ENCODE measurements around the gene DLG5.

Gene DLG5

DNA sequence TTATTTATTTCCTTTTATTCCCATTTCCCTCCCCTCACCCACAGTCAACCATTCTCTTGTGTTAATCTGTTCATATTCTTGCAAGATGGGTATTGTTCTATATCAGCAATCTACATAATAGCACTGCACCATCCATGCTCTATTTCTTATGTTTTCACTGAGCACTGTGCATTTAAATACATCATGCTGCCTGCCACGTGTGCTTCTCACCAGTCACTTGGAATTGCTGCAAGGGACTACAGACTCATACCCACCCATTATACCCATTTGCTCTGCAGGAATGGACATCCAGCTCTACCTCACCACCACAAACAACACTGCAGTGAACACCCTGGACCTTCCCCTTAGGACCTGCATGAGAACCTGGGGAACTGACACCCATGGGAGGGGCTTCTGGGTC lies 20.8 kb downstream of the DLG5 start:
- Histone ChIP-seq H3K36me3 (ENCODE audit: control insufficient read depth in 2 of 2, insufficient read depth in 2 of 2, low read length in 2 of 2) (no peaks in the 10 kb centered on the region), H3K27ac (ENCODE audit: low read depth in 2 of 2, low read length in 2 of 2) (no peak overlapping the region), H3K9me3 (ENCODE audit: control insufficient read depth in 2 of 2, low read length in 2 of 2) (no peaks in the 10 kb centered on the region), H3K9ac (ENCODE audit: low read depth in 1 of 2, low read length in 2 of 2) (no peak overlapping the region), H3K27me3 (ENCODE audit: control insufficient read depth in 2 of 2, insufficient read depth in 2 of 2, low read length in 2 of 2) (no peaks in the 10 kb centered on the region), H3K4me3 (ENCODE audit: low read length in 2 of 2) (no peak overlapping the region), H3K4me1 (ENCODE audit: control insufficient read depth in 2 of 2, insufficient read depth in 2 of 2, low read length in 2 of 2) (peaks cover 17 to 30% of the 10 kb centered on the region in 2 donors)

DNA sequence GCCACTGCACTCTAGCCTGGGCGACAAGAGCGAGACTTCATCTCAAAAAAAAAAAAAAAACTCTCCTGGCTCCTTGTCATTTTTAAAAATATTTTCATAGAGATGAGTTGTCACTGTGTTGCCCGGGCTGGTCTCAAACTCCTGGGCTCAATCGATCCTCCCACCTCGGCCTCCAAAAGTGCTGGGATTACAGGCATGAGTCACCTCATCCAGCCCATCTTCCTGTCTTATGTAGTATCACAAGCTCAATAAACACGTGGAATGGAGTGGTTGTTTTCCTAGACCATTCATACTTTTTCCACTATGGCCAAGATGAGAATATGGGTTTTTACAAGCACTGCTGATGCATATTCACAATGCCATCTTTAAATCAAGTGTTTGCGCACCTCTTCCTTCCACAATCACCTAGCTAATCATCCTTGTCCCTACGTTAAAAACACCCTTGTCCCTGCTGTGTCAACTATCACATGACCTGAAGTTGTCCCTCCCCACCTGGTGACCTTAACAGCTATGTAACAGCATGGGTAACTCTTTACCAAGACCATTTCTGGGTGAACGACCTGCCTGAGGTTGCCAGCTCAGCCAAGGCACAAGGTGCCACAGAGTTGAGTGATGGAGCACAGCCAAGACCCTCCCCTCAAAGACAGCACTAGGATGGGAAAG lies 21.3 kb downstream of the DLG5 start:
- no peaks in the 10 kb centered on the region for H3K9me3 ChIP-seq (ENCODE audit: control insufficient read depth in 2 of 2, low read length in 2 of 2)
- no peaks in the 10 kb centered on the region for H3K27me3 ChIP-seq (ENCODE audit: control insufficient read depth in 2 of 2, insufficient read depth in 2 of 2, low read length in 2 of 2)
- H3K27ac ChIP-seq (ENCODE audit: low read depth in 2 of 2, low read length in 2 of 2): no peak overlapping the region
- no peak overlapping the region for H3K9ac ChIP-seq (ENCODE audit: low read depth in 1 of 2, low read length in 2 of 2)
- no peak overlapping the region for H3K4me3 ChIP-seq (ENCODE audit: low read length in 2 of 2)
- peaks cover 17 to 29% of the 10 kb centered on the region in 2 donors for H3K4me1 ChIP-seq (ENCODE audit: control insufficient read depth in 2 of 2, insufficient read depth in 2 of 2, low read length in 2 of 2)
- no peaks in the 10 kb centered on the region for H3K36me3 ChIP-seq (ENCODE audit: control insufficient read depth in 2 of 2, insufficient read depth in 2 of 2, low read length in 2 of 2)

DNA sequence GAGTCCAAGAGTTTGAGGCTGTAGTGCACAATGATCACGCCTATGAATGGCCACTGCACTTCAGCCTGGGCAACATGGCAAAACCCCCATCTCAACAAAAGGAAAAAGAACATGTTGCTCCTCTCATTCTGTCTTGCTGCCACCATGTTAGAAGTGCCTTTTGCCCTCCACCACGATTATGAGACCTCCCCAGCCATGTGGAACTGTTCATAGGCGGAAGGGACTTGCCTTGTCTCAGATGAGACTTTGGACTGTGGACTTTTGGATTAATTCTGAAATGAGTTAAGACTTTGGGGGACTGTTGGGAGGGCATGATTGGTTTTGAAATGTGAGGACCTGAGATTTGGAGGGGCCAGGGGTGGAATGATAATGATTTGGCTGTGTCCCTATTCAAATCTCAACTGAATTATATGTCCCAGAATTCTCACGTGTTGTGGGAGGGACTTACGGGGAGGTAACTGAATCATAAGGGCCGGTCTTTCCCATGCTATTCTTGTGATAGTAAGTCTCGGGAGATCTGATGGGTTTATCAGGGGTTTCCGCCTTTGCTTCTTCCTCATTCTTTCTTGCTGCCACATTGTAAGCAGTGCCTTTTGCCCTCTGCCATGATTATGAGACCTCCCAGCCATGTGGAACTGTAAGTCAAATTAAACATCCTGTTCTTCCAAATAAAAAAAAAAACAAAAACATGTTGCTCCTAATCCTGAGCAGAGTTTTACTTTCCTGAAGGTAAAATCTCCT lies 22.3 kb downstream of the DLG5 start:
- peaks cover 14 to 27% of the 10 kb centered on the region in 2 donors for H3K4me1 ChIP-seq (ENCODE audit: control insufficient read depth in 2 of 2, insufficient read depth in 2 of 2, low read length in 2 of 2)
- no peak overlapping the region for H3K9ac ChIP-seq (ENCODE audit: low read depth in 1 of 2, low read length in 2 of 2)
- no peaks in the 10 kb centered on the region for H3K27me3 ChIP-seq (ENCODE audit: control insufficient read depth in 2 of 2, insufficient read depth in 2 of 2, low read length in 2 of 2)
- H3K36me3 ChIP-seq (ENCODE audit: control insufficient read depth in 2 of 2, insufficient read depth in 2 of 2, low read length in 2 of 2): no peaks in the 10 kb centered on the region
- H3K27ac ChIP-seq (ENCODE audit: low read depth in 2 of 2, low read length in 2 of 2): no peak overlapping the region
- H3K4me3 ChIP-seq (ENCODE audit: low read length in 2 of 2): no peak overlapping the region
- no peaks in the 10 kb centered on the region for H3K9me3 ChIP-seq (ENCODE audit: control insufficient read depth in 2 of 2, low read length in 2 of 2)

DNA sequence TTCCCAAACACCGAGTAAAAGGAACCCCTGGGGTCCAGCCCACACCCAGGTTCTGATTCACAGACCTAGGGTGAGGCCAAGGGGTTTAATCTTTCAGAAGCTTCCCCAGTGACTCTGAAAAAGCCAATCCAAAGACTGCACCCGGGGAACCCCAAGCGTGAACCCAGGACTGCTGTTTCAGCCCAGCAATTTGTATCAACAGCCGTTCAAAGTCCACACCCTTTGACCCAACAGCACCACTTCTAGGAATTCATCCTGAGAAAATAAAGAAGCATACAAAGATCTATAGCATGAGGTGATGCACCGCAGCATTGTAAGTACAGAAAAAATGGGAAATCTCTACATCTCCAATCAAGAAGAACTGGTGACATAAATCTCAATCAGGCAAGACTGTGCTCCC lies 24.4 kb downstream of the DLG5 start:
- H3K4me1 ChIP-seq (ENCODE audit: control insufficient read depth in 2 of 2, insufficient read depth in 2 of 2, low read length in 2 of 2): peaks cover 27 to 33% of the 10 kb centered on the region in 2 donors
- H3K27ac ChIP-seq (ENCODE audit: low read depth in 2 of 2, low read length in 2 of 2): peak overlapping the region; percentile 13 to 49
- H3K9ac ChIP-seq (ENCODE audit: low read depth in 1 of 2, low read length in 2 of 2): no peak overlapping the region
- H3K27me3 ChIP-seq (ENCODE audit: control insufficient read depth in 2 of 2, insufficient read depth in 2 of 2, low read length in 2 of 2): no peaks in the 10 kb centered on the region
- no peaks in the 10 kb centered on the region for H3K36me3 ChIP-seq (ENCODE audit: control insufficient read depth in 2 of 2, insufficient read depth in 2 of 2, low read length in 2 of 2)
- no peak overlapping the region for H3K4me3 ChIP-seq (ENCODE audit: low read length in 2 of 2)
- no peaks in the 10 kb centered on the region for H3K9me3 ChIP-seq (ENCODE audit: control insufficient read depth in 2 of 2, low read length in 2 of 2)

DNA sequence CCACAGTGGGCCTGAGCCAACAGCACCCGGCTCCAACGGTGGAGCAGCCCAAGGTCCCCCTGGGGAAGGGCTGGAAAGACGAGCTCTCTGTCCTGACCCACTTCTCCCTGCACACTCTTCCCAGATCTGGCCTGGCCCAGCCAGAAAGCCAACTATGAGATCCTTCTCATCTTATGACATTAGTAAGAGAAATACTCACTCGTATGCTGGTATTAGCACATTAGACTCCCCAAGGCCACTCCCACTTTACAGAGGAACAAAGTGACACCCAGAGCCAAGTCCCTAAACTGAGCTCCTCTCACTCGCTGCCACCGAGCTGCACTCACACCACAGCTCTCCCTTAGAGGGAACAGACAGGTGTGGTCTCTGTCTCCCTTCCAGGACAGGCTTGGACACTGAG lies 24.8 kb downstream of the DLG5 start:
- Histone ChIP-seq H3K9ac (ENCODE audit: low read depth in 1 of 2, low read length in 2 of 2) (no peak overlapping the region), H3K27ac (ENCODE audit: low read depth in 2 of 2, low read length in 2 of 2) (peak overlapping the region; percentile 13 to 49), H3K4me1 (ENCODE audit: control insufficient read depth in 2 of 2, insufficient read depth in 2 of 2, low read length in 2 of 2) (peaks cover 27 to 30% of the 10 kb centered on the region in 2 donors), H3K36me3 (ENCODE audit: control insufficient read depth in 2 of 2, insufficient read depth in 2 of 2, low read length in 2 of 2) (no peaks in the 10 kb centered on the region), H3K9me3 (ENCODE audit: control insufficient read depth in 2 of 2, low read length in 2 of 2) (no peaks in the 10 kb centered on the region), H3K27me3 (ENCODE audit: control insufficient read depth in 2 of 2, insufficient read depth in 2 of 2, low read length in 2 of 2) (no peaks in the 10 kb centered on the region), H3K4me3 (ENCODE audit: low read length in 2 of 2) (no peak overlapping the region)

DNA sequence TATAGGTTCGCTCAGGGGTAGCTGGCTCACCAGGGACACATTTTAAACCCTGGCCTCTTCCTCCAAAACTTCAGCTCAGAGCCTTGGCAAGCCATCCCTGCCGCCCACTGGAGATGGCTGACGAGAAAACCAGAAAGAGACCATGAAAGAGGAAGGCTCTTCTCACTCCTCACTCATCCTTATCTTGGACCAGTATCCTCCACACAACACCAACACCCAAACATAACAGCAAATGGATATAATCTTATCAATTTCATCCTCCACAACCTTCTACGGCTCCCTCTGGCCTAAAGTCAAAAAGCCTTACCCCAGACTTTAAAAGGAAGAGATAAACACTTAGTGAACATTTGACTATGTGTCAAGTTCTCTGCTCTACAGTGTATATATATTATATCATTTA lies 26.9 kb downstream of the DLG5 start:
- Histone ChIP-seq H3K9ac (ENCODE audit: low read depth in 1 of 2, low read length in 2 of 2) (peak overlapping the region in 1 of 2 donors; percentile 70), H3K27ac (ENCODE audit: low read depth in 2 of 2, low read length in 2 of 2) (peak overlapping the region; percentile 62 to 91), H3K27me3 (ENCODE audit: control insufficient read depth in 2 of 2, insufficient read depth in 2 of 2, low read length in 2 of 2) (no peaks in the 10 kb centered on the region), H3K4me1 (ENCODE audit: control insufficient read depth in 2 of 2, insufficient read depth in 2 of 2, low read length in 2 of 2) (peaks cover 27 to 30% of the 10 kb centered on the region in 2 donors), H3K4me3 (ENCODE audit: low read length in 2 of 2) (no peak overlapping the region), H3K36me3 (ENCODE audit: control insufficient read depth in 2 of 2, insufficient read depth in 2 of 2, low read length in 2 of 2) (no peaks in the 10 kb centered on the region), H3K9me3 (ENCODE audit: control insufficient read depth in 2 of 2, low read length in 2 of 2) (no peaks in the 10 kb centered on the region)

DNA sequence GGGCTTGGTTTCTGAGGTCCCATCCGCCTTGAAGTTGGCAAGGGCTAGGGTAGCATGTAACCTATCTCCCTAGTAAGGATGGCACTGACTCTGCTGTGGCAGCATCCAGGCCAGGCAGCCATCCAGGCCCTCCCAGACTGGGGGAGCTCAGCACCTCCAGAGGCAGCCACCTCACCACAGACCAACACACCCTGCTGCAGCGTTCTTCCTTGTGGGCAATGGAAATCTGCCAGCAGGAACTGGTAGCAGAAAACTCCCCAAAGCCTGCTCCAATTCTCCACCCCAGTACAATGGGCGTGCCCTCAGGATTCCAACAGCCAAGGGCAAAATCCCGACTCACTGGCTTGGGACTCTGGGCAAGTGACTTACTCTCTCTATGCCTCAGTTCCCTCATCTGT lies 27.5 kb downstream of the DLG5 start:
- Histone ChIP-seq H3K4me3 (ENCODE audit: low read length in 2 of 2) (peak overlapping the region; percentile 28 to 44), H3K9ac (ENCODE audit: low read depth in 1 of 2, low read length in 2 of 2) (peak overlapping the region; percentile 27 to 70), H3K9me3 (ENCODE audit: control insufficient read depth in 2 of 2, low read length in 2 of 2) (no peaks in the 10 kb centered on the region), H3K27me3 (ENCODE audit: control insufficient read depth in 2 of 2, insufficient read depth in 2 of 2, low read length in 2 of 2) (no peaks in the 10 kb centered on the region), H3K36me3 (ENCODE audit: control insufficient read depth in 2 of 2, insufficient read depth in 2 of 2, low read length in 2 of 2) (no peaks in the 10 kb centered on the region), H3K27ac (ENCODE audit: low read depth in 2 of 2, low read length in 2 of 2) (peak overlapping the region; percentile 78 to 91), H3K4me1 (ENCODE audit: control insufficient read depth in 2 of 2, insufficient read depth in 2 of 2, low read length in 2 of 2) (peaks cover 27 to 30% of the 10 kb centered on the region in 2 donors)

DNA sequence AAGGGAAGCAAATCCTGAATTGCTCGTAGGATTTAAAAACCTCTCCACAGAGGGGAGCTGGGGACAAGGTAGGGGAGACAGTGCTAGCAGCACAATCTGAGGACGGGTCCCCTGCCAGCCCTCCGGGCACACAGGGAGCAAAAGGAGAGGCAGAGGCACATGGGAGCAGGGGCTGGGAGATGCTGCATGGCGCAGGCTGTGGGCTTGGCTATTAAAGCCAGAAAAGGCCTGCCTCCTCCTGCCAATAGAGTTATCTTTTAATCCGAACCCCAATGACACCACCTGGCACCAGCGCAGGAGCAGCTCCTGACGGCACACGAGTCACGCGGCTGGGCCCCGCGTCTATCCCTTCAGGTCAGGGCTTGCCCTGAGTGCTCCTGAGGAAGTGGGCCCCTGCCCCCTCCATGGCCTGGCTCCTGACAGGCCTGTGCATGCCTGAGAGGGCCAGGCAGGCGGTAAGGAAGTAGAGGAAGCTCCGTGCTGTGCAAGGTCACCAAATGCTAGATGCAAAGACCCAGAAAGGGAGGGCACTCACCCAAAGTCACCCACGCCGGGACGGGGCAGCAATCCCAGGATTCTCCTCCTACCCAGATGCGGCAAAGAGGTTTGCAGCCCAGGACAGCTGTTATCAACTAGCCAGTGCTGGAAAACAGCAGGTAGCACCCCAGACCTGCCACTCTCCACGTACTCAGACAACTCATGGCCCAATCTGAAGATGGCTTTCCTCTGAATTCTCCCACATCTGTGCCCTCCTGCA lies 28.1 kb downstream of the DLG5 start:
- H3K4me1 ChIP-seq (ENCODE audit: control insufficient read depth in 2 of 2, insufficient read depth in 2 of 2, low read length in 2 of 2): peaks cover 27 to 30% of the 10 kb centered on the region in 2 donors
- no peaks in the 10 kb centered on the region for H3K36me3 ChIP-seq (ENCODE audit: control insufficient read depth in 2 of 2, insufficient read depth in 2 of 2, low read length in 2 of 2)
- peak overlapping the region; percentile 78 to 91 for H3K27ac ChIP-seq (ENCODE audit: low read depth in 2 of 2, low read length in 2 of 2)
- H3K27me3 ChIP-seq (ENCODE audit: control insufficient read depth in 2 of 2, insufficient read depth in 2 of 2, low read length in 2 of 2): no peaks in the 10 kb centered on the region
- H3K9ac ChIP-seq (ENCODE audit: low read depth in 1 of 2, low read length in 2 of 2): peak overlapping the region; percentile 27 to 70
- H3K9me3 ChIP-seq (ENCODE audit: control insufficient read depth in 2 of 2, low read length in 2 of 2): no peaks in the 10 kb centered on the region
- H3K4me3 ChIP-seq (ENCODE audit: low read length in 2 of 2): peak overlapping the region; percentile 28 to 44

DNA sequence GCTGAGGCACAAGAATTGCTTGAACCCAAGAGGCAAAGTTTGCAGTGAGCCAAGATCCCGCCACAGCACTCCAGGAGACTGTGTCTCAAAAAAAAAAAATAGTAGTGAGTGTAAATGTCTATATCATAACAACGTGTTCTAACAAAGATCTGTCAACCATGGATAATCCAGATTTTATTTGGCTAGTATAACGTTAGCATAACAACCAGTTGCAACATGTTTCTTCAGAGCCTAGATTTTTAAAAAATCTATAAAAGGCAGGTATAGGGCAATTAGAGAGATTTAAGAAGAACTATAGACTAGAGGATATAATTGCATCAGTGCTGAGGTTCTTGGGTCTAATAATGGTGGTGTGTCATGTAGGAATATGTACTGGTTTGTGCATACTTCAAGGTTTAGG lies 30.5 kb downstream of the DLG5 start:
- Histone ChIP-seq H3K9ac (ENCODE audit: low read depth in 1 of 2, low read length in 2 of 2) (no peak overlapping the region), H3K9me3 (ENCODE audit: control insufficient read depth in 2 of 2, low read length in 2 of 2) (no peaks in the 10 kb centered on the region), H3K27ac (ENCODE audit: low read depth in 2 of 2, low read length in 2 of 2) (no peak overlapping the region), H3K36me3 (ENCODE audit: control insufficient read depth in 2 of 2, insufficient read depth in 2 of 2, low read length in 2 of 2) (no peaks in the 10 kb centered on the region), H3K4me1 (ENCODE audit: control insufficient read depth in 2 of 2, insufficient read depth in 2 of 2, low read length in 2 of 2) (peaks cover 22 to 25% of the 10 kb centered on the region in 2 donors), H3K4me3 (ENCODE audit: low read length in 2 of 2) (no peak overlapping the region), H3K27me3 (ENCODE audit: control insufficient read depth in 2 of 2, insufficient read depth in 2 of 2, low read length in 2 of 2) (no peaks in the 10 kb centered on the region)

DNA sequence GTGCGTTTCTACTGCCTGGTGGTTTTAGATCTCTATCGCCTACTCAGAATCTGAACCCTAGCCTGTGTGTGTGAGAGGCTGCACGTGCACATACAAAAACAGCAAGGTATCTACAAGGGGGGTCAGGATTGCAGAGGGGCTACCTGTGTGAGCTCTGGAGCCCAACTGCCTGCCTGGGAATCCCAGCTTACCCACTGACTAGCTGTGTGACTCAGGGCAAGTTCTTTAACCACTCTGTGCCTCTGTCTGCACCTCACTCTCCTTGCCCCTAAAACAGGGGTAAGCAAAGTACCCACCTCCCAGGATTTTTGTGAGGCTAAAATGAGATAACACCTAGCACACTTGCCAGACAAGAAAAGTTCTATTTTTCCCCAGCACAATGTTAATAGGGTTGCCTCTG lies 32.5 kb downstream of the DLG5 start:
- H3K27me3 ChIP-seq (ENCODE audit: control insufficient read depth in 2 of 2, insufficient read depth in 2 of 2, low read length in 2 of 2): no peaks in the 10 kb centered on the region
- H3K36me3 ChIP-seq (ENCODE audit: control insufficient read depth in 2 of 2, insufficient read depth in 2 of 2, low read length in 2 of 2): no peaks in the 10 kb centered on the region
- H3K27ac ChIP-seq (ENCODE audit: low read depth in 2 of 2, low read length in 2 of 2): no peak overlapping the region
- H3K9ac ChIP-seq (ENCODE audit: low read depth in 1 of 2, low read length in 2 of 2): no peak overlapping the region
- H3K4me3 ChIP-seq (ENCODE audit: low read length in 2 of 2): no peak overlapping the region
- no peaks in the 10 kb centered on the region for H3K9me3 ChIP-seq (ENCODE audit: control insufficient read depth in 2 of 2, low read length in 2 of 2)
- H3K4me1 ChIP-seq (ENCODE audit: control insufficient read depth in 2 of 2, insufficient read depth in 2 of 2, low read length in 2 of 2): peaks cover 20 to 22% of the 10 kb centered on the region in 2 donors

Measured in mucosa of rectum (tissue), 2 donors.